Measurements from ENCODE around the gene MTUS2.
A peak's percentile ranks its signal among the peaks of the same experiment; 100 is the strongest.
"Not testable (repeated sequence)": the region's sequence is repeated elsewhere in the genome, so short reads cannot be mapped to it uniquely, and the experiment has no call there.

The MTUS2 gene

GRCh38 chr13:29345860-29346582 is 525.9 kb downstream of the MTUS2 start:
- H3K9me3 ChIP-seq (ENCODE audit: control insufficient read depth, low read length); H3K27ac ChIP-seq (ENCODE audit: insufficient read depth, low read length, poor library complexity, severe bottlenecking); H3K4me3 ChIP-seq (ENCODE audit: insufficient read depth, low read depth, low read length, poor library complexity, severe bottlenecking); H3K27me3 ChIP-seq (replicated peaks; ENCODE audit: control insufficient read depth, insufficient read depth, low read length, poor library complexity, severe bottlenecking); H3K4me1 ChIP-seq (ENCODE audit: control insufficient read depth, insufficient read depth, low read length, poor library complexity, severe bottlenecking); DNase-seq; H3K36me3 ChIP-seq (ENCODE audit: control insufficient read depth, insufficient read depth, low read length): not testable (repeated sequence)

DNA sequence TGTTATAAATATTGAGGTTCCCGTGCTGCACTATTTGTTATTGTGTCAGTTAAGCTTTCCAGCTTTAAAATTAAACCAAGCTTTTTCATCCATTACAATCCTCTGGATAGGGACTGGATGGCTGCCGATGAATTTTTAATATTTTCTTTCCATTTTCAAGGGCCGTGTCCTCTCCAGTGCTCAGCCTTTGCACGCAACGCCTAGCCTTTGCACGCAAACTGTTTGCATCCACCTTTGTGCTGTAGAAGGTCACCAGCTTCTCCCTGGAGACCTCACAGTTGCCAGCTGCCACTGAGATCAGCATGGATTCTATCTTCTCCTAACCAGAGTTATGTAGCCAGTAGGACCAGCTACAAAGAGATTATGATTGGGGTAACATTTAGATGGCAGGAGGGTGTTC is 534.9 kb downstream of the MTUS2 start:
- no peak for DNase-seq
- no peaks in the 10 kb centered on the region for H3K36me3 ChIP-seq (ENCODE audit: control insufficient read depth, insufficient read depth, low read length)
- no peak overlapping the region for H3K4me3 ChIP-seq (ENCODE audit: insufficient read depth, low read depth, low read length, poor library complexity, severe bottlenecking)
- H3K27ac ChIP-seq (ENCODE audit: insufficient read depth, low read length, poor library complexity, severe bottlenecking) = no peak overlapping the region
- H3K27me3 ChIP-seq (replicated peaks; ENCODE audit: control insufficient read depth, insufficient read depth, low read length, poor library complexity, severe bottlenecking) = no peaks in the 10 kb centered on the region
- no peaks in the 10 kb centered on the region for H3K9me3 ChIP-seq (ENCODE audit: control insufficient read depth, low read length)
- H3K4me1 ChIP-seq (ENCODE audit: control insufficient read depth, insufficient read depth, low read length, poor library complexity, severe bottlenecking) = no peaks in the 10 kb centered on the region

- no peaks in the 10 kb centered on the region for H3K27me3 ChIP-seq (replicated peaks; ENCODE audit: control insufficient read depth, insufficient read depth, low read length, poor library complexity, severe bottlenecking)
- no peaks in the 10 kb centered on the region for H3K9me3 ChIP-seq (ENCODE audit: control insufficient read depth, low read length)
- H3K4me3 ChIP-seq (ENCODE audit: insufficient read depth, low read depth, low read length, poor library complexity, severe bottlenecking) = no peak overlapping the region
- H3K27ac ChIP-seq (ENCODE audit: insufficient read depth, low read length, poor library complexity, severe bottlenecking) = no peak overlapping the region
- H3K4me1 ChIP-seq (ENCODE audit: control insufficient read depth, insufficient read depth, low read length, poor library complexity, severe bottlenecking) = no peaks in the 10 kb centered on the region
- no peak for DNase-seq
- H3K36me3 ChIP-seq (ENCODE audit: control insufficient read depth, insufficient read depth, low read length) = no peaks in the 10 kb centered on the region
Observed at GRCh38 chr13:29359181-29359580, 539.0 kb downstream of the MTUS2 start.

DNA sequence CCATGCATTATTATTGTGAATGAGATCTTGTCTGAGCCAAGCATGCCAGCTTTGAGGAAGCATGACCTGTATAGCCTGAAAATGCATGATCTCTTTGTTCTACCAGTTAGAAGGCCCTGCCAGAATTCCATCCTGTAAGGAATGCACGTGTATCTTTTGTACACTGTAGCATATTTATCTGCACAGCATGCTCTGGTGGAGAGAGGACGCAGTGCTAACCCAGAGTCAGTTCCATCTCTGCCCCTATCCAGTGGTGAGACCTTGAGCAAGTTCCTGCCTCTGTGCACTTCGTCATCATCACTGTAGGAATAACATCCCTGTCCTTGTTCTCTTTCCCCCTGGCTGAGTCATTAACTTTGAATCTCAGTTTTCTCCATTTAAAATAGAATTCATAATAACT is 541.6 kb downstream of the MTUS2 start:
- Histone ChIP-seq H3K36me3 (ENCODE audit: control insufficient read depth, insufficient read depth, low read length) (no peaks in the 10 kb centered on the region), H3K27ac (ENCODE audit: insufficient read depth, low read length, poor library complexity, severe bottlenecking) (no peak overlapping the region), H3K4me1 (ENCODE audit: control insufficient read depth, insufficient read depth, low read length, poor library complexity, severe bottlenecking) (no peaks in the 10 kb centered on the region), H3K27me3 (replicated peaks; ENCODE audit: control insufficient read depth, insufficient read depth, low read length, poor library complexity, severe bottlenecking) (no peaks in the 10 kb centered on the region), H3K9me3 (ENCODE audit: control insufficient read depth, low read length) (no peaks in the 10 kb centered on the region), H3K4me3 (ENCODE audit: insufficient read depth, low read depth, low read length, poor library complexity, severe bottlenecking) (no peak overlapping the region)
- DNase-seq = no peak

GRCh38 chr13:29362849-29363604 is 542.9 kb downstream of the MTUS2 start:
- H3K9me3 ChIP-seq (ENCODE audit: control insufficient read depth, low read length) = no peaks in the 10 kb centered on the region
- peak in 2 of 3 donors; percentile 4 to 11 for DNase-seq

GRCh38 chr13:29369060-29369743 is 549.1 kb downstream of the MTUS2 start:
- Histone ChIP-seq H3K9me3 (ENCODE audit: control insufficient read depth, low read length) (no peaks in the 10 kb centered on the region), H3K4me1 (ENCODE audit: control insufficient read depth, insufficient read depth, low read length, poor library complexity, severe bottlenecking) (no peaks in the 10 kb centered on the region), H3K36me3 (ENCODE audit: control insufficient read depth, insufficient read depth, low read length) (no peaks in the 10 kb centered on the region), H3K27me3 (replicated peaks; ENCODE audit: control insufficient read depth, insufficient read depth, low read length, poor library complexity, severe bottlenecking) (no peaks in the 10 kb centered on the region), H3K4me3 (ENCODE audit: insufficient read depth, low read depth, low read length, poor library complexity, severe bottlenecking) (no peak overlapping the region), H3K27ac (ENCODE audit: insufficient read depth, low read length, poor library complexity, severe bottlenecking) (no peak overlapping the region)
- no peak for DNase-seq

More at GRCh38 chr13:29362849-29363604, 542.9 kb downstream of the MTUS2 start:
- Histone ChIP-seq H3K27me3 (replicated peaks; ENCODE audit: control insufficient read depth, insufficient read depth, low read length, poor library complexity, severe bottlenecking) (no peaks in the 10 kb centered on the region), H3K27ac (ENCODE audit: insufficient read depth, low read length, poor library complexity, severe bottlenecking) (no peak overlapping the region), H3K4me3 (ENCODE audit: insufficient read depth, low read depth, low read length, poor library complexity, severe bottlenecking) (no peak overlapping the region), H3K4me1 (ENCODE audit: control insufficient read depth, insufficient read depth, low read length, poor library complexity, severe bottlenecking) (no peaks in the 10 kb centered on the region), H3K36me3 (ENCODE audit: control insufficient read depth, insufficient read depth, low read length) (no peaks in the 10 kb centered on the region)

GRCh38 chr13:29379281-29379680 is 559.1 kb downstream of the MTUS2 start:
- Histone ChIP-seq H3K27me3 (replicated peaks; ENCODE audit: control insufficient read depth, insufficient read depth, low read length, poor library complexity, severe bottlenecking) (no peaks in the 10 kb centered on the region), H3K36me3 (ENCODE audit: control insufficient read depth, insufficient read depth, low read length) (no peaks in the 10 kb centered on the region), H3K4me1 (ENCODE audit: control insufficient read depth, insufficient read depth, low read length, poor library complexity, severe bottlenecking) (no peaks in the 10 kb centered on the region), H3K4me3 (ENCODE audit: insufficient read depth, low read depth, low read length, poor library complexity, severe bottlenecking) (no peak overlapping the region), H3K27ac (ENCODE audit: insufficient read depth, low read length, poor library complexity, severe bottlenecking) (no peak overlapping the region), H3K9me3 (ENCODE audit: control insufficient read depth, low read length) (no peaks in the 10 kb centered on the region)
- no peak for DNase-seq

DNA sequence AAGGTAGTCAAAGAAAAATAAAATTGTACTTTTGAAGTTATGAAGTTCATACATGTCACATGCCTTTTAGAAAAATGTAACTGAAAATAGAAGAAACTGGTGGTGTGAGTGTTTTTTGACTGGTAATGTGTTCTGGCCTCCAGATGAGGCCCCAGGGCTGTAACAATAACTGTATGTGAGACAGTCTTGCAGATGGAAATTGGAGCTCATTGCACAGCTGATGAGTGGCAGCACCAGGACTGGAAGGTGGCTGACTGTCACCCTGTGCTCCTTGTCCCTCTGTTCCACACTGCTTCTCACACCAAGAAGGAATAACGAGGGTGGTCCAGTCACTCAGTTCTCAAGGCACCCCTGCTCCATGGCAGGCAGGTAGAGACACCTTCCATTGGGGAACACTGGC is 559.7 kb downstream of the MTUS2 start:
- no peaks in the 10 kb centered on the region for H3K4me1 ChIP-seq (ENCODE audit: control insufficient read depth, insufficient read depth, low read length, poor library complexity, severe bottlenecking)
- no peaks in the 10 kb centered on the region for H3K36me3 ChIP-seq (ENCODE audit: control insufficient read depth, insufficient read depth, low read length)
- no peaks in the 10 kb centered on the region for H3K9me3 ChIP-seq (ENCODE audit: control insufficient read depth, low read length)
- DNase-seq = no peak
- H3K4me3 ChIP-seq (ENCODE audit: insufficient read depth, low read depth, low read length, poor library complexity, severe bottlenecking) = no peak overlapping the region
- H3K27ac ChIP-seq (ENCODE audit: insufficient read depth, low read length, poor library complexity, severe bottlenecking) = no peak overlapping the region
- H3K27me3 ChIP-seq (replicated peaks; ENCODE audit: control insufficient read depth, insufficient read depth, low read length, poor library complexity, severe bottlenecking) = no peaks in the 10 kb centered on the region

DNA sequence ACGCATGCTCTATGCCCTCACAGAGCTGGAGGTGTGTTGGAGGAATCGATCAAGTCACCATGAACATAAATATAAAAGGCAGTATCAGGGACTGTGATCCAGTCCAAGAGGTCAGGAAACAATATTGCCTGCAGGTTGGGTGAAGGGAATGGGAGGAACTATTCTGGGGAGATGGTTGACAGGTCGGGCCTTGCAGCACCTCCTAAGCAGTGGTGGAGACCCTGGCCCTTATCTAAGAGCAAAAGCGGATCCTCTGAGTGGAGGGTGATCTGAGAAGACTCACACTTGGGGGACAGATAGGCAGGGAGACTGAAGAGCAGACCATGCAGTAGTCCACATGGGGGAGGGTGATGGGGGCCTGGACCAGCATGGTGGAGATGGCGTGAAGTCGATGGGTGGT is 561.9 kb downstream of the MTUS2 start:
- no peak for DNase-seq
- no peaks in the 10 kb centered on the region for H3K4me1 ChIP-seq (ENCODE audit: control insufficient read depth, insufficient read depth, low read length, poor library complexity, severe bottlenecking)
- no peaks in the 10 kb centered on the region for H3K9me3 ChIP-seq (ENCODE audit: control insufficient read depth, low read length)
- H3K36me3 ChIP-seq (ENCODE audit: control insufficient read depth, insufficient read depth, low read length) = no peaks in the 10 kb centered on the region
- no peak overlapping the region for H3K27ac ChIP-seq (ENCODE audit: insufficient read depth, low read length, poor library complexity, severe bottlenecking)
- H3K4me3 ChIP-seq (ENCODE audit: insufficient read depth, low read depth, low read length, poor library complexity, severe bottlenecking) = no peak overlapping the region
- no peaks in the 10 kb centered on the region for H3K27me3 ChIP-seq (replicated peaks; ENCODE audit: control insufficient read depth, insufficient read depth, low read length, poor library complexity, severe bottlenecking)

GRCh38 chr13:29383476-29383875 is 563.3 kb downstream of the MTUS2 start:
- H3K4me1 ChIP-seq (ENCODE audit: control insufficient read depth, insufficient read depth, low read length, poor library complexity, severe bottlenecking) = no peaks in the 10 kb centered on the region
- H3K27me3 ChIP-seq (replicated peaks; ENCODE audit: control insufficient read depth, insufficient read depth, low read length, poor library complexity, severe bottlenecking) = no peaks in the 10 kb centered on the region
- no peak for DNase-seq
- H3K36me3 ChIP-seq (ENCODE audit: control insufficient read depth, insufficient read depth, low read length) = no peaks in the 10 kb centered on the region
- no peak overlapping the region for H3K27ac ChIP-seq (ENCODE audit: insufficient read depth, low read length, poor library complexity, severe bottlenecking)
- no peaks in the 10 kb centered on the region for H3K9me3 ChIP-seq (ENCODE audit: control insufficient read depth, low read length)
- H3K4me3 ChIP-seq (ENCODE audit: insufficient read depth, low read depth, low read length, poor library complexity, severe bottlenecking) = no peak overlapping the region
